T47D (cell line): ENCODE data around the gene PUSL1.
A peak's percentile ranks its signal among the peaks of the same experiment; 100 is the strongest.

Experiments
- DNase-seq, 2 experiments: peaks; one replicate each; pipeline versions ENCODE4 v3.0.0 to v3.0.0-alpha.2; 2011 to 2012; ENCODE audit warnings: low read depth in 1 of 2, low spot score in 1 of 2
- JUND ChIP-seq: IDR thresholded peaks from 2 replicates; pipeline ENCODE4 v1.6.1; 2012; ENCODE audit warnings: low read depth
- in situ Hi-C: cut with HindIII; loops from 2 replicates; pipeline ENCODE4 v1.10.0; 2016; ENCODE audit warnings: low sequenced_read_pairs, low pct_unique_long_range_greater_than_20kb

PUSL1 gene, protein sequence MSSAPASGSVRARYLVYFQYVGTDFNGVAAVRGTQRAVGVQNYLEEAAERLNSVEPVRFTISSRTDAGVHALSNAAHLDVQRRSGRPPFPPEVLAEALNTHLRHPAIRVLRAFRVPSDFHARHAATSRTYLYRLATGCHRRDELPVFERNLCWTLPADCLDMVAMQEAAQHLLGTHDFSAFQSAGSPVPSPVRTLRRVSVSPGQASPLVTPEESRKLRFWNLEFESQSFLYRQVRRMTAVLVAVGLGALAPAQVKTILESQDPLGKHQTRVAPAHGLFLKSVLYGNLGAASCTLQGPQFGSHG

DNA sequence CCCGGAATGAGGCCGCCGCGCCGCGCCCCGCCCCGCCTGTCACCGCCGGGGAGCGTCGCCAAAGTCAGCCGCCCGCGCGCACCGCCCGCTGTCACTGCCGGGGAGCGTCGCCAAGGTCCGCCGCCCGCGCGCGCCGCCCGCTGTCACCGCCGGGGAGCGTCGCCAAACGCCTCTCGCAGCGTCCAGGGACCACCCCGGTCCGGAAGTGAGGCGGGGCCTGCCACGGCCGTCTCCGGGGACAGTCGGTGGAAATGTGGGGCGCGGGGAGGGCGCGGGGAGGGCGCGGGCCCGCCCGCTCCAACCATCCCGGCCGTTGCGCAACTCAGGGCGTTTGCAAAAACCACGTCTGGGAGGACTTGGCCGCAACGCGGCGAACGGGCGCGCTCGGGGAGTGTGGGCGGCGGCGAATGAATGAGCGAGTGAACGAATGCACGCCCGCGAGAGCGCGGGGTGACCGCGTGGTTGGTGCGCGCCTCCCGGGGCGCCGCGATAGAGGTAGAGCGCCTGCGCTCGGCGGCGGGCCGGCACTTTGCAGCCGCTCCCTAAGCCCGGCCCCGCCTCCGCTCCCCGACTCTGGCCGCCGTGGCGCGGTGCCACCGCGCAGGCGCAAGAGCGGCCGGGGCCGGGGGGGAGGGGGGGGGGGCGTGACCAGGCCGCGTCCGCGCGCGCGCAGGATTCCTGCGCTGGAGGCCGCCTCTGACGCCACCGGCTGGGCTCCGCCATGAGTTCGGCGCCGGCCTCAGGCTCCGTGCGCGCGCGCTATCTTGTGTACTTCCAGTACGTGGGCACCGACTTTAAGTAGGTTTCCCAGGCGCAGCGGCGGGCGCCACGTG lies at the start of gene PUSL1, which contains the start of gene ACAP3:
TSS of gene PUSL1 (plus strand) at position 675 of the 833 bp plus-strand sequence. CDS start at position 722, 47 bp downstream.
TSS of gene ACAP3 (minus strand) at position 8 of the 833 bp plus-strand sequence. CDS start 115 bp downstream, outside the sequence.
- in situ Hi-C loops, result no loop called here
- DNase-seq, result peak; percentile 89 to 91
- TF ChIP-seq JUND, result no peak

DNA sequence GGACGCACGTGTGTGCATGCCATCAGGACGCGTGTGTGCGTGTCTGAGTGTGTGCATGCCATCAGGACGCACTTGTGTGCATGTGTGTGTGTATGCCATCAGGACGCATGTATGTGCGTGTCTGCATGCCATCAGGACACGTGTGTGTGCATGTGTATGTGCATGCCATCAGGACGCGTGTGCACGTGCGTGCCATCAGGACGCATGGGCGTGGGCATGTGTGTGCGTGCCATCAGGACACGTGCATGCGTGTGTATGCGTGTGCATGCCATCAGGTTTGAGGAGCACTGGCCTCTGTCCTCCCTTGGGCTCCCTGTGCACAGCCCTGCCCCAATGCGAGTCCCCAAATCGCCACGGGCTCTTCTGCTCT lies 49.3 kb upstream of the PUSL1 start:
- in situ Hi-C loops, result no loop called here
- TF ChIP-seq JUND, result no peak
- DNase-seq, result no peak

DNA sequence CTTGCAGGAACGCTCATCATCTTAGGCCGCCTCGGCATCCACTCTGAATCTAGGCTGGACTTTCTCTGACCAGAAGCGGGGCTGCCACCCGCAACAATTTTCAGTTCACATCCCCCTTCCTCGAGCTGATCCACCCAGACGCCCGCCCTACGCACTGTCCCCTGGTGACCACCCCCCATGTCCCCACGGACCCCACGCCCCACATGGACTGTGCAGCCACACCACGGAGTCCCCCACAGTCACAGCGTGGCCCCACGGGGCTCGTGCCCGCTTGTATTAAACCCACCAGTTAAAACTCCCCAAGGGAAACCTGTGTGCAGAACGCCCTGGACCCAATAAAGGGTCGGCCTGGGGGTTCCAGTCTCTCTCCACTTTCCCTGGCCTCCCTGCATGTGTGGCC lies 48.9 kb upstream of the PUSL1 start:
- TF ChIP-seq JUND, result no peak
- in situ Hi-C loops, result no loop called here
- no peak for DNase-seq

DNA sequence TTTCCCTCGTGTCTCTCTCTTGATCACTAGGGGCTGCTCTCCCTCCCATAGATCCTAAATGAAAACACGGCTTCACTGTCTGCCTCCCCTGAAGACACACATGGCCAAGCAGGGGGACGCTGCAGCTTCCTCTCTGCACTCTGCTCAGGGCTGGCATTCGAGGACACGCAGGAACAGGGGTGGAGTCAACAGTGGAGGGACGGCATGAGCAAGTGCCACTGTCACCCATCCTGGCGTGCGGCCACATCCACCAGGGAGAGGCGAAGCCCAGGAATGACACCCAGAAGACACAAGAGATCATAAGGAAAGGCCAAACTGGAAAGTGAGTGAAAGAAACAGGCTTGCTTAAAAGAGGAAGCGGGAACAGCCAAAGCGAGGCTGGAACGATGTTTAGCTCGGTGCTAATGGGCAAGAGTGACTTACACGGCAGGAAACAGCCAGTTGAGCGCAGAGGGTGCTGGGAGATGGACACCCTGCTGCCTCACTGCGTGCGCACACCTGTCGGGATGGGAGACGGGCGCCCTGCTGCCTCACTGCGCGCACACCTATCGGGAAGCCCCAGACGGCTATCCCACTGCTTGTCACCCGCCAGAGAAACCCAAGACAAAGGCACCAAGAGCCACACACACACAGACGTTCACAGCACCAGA lies 48.3 kb upstream of the PUSL1 start:
- DNase-seq, result no peak
- in situ Hi-C loops, result no loop called here
- TF ChIP-seq JUND, result no peak

- DNase-seq, result no peak
- in situ Hi-C loops, result no loop called here
- no peak for TF ChIP-seq JUND
Observed at GRCh38 chr1:1260843-1261560, 47.4 kb upstream of the PUSL1 start.

DNA sequence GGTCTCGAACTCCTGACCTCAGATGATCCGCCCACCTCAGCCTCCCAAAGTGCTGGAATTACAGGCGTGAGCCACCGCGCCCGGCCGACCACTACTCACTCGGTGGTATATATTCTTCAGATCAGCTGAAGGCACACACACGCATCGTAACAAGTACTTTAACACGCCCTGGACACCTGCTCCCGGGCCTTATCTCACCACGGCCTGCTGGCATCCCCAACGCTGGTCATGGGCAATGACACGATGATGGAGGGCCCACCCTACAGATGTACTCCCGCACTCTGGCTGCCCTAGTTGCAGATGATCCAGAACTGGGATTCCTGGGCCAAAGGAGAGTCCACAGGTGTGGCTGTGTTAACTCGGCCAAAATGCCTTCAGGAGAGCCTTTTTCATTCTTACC lies 46.3 kb upstream of the PUSL1 start:
- no peak for DNase-seq
- in situ Hi-C loops, result no loop called here
- TF ChIP-seq JUND, result no peak

DNA sequence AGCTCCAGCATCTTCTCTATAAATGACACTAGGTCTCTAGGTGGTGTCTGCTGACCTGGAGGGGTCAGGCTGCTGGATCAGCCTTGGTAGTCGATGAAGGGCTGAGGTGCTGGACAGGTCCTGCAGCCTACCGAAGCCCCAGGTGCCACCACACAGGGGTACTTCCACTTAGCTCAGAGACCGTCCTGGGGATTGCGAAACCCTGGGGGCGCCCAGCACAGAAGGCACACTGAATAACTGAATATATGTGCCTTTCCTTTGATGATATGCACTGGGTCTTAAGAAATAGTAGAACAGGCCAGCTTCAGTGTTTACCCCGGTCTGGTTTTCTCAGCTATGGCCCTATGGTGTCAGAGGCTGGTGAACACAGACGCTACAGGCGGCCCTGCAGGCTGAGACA lies 45.6 kb upstream of the PUSL1 start:
- in situ Hi-C loops, result no loop called here
- no peak for DNase-seq
- no peak for TF ChIP-seq JUND

DNA sequence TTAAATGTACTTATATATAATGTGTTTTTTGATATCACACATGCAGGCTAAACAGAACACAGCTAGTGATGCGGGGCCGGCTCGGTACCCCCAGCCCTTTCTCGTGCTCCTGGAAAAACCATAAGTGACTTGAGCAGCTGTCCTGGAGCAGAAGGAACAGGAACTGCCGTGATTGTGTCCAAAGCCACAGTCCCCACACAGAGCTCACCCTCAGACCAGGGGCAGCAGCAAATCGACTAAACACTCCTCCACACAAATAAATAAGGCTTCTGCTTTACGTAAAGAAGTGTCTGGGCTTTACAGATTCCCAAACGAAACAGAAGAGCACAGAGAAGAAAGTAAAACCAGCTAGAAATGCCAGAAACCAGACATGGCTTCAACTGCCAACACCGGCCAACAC lies 44.4 kb upstream of the PUSL1 start:
- in situ Hi-C loops, result no loop called here
- no peak for DNase-seq
- TF ChIP-seq JUND, result no peak

DNA sequence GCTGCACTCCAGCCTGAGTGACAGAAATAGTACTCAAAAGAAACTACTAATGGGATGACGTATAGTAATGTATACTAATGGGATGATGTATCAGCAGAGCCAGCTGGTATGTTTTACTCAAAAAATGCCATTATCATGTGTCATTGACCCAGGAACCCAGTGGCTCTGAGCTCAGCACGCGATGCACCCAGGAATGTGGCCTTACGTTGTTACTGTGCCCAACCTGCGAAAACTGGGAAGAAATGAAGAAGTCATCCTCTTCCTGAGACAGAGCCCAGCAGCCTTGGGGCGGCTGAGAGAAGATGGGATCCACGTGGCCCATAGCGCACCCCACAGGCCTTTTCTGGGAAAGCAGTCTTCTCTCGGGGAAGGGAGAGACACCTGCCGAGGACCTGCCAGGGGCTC lies 43.5 kb upstream of the PUSL1 start:
- in situ Hi-C loops, result no loop called here

DNA sequence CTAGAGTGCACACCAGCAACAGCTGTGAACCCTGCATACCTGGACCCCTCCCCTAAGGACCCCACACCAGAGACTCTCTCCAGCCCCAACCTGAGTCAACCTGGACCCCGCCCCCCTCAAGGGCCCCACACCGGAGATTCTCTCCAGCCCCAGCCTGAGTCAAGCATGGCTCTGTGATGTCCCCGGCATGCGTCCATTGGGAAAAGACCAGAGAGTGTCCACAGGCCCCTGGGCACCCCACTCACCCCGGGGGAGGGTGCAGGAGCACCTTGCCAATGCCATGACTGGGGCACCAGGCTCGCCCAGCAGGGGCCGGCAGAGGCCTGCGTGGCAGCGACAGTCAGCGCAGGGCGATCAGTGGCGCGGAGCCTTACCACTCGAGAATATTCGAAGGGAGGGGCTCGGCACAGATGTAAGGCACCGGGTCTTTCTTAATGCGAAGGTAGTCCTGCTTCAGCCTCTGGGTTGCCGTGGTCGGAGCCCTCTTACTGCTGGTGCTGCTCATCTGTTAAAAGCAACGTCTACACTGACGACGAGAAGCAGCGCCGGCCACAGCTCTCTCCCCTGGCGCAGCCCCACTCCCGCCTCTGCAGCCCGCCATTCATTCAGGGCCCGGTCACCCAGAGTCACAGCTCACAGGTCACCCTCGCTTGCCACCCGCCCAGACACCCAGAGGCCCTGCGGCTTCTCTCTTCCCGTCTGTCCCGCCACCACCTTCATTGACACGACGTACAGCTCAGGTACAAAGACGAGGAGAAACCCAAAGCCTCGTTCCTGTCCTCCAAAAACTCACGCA lies 40.7 kb upstream of the PUSL1 start:
- no peak for TF ChIP-seq JUND
- no peak for DNase-seq
- in situ Hi-C loops, result no loop called here

More for the DNA sequence above, 43.5 kb upstream of the PUSL1 start:
- no peak for TF ChIP-seq JUND
- DNase-seq, result no peak

- TF ChIP-seq JUND, result no peak
- in situ Hi-C loops, result no loop called here
- DNase-seq, result no peak
Observed at GRCh38 chr1:1268284-1268682, 40.1 kb upstream of the PUSL1 start.

DNA sequence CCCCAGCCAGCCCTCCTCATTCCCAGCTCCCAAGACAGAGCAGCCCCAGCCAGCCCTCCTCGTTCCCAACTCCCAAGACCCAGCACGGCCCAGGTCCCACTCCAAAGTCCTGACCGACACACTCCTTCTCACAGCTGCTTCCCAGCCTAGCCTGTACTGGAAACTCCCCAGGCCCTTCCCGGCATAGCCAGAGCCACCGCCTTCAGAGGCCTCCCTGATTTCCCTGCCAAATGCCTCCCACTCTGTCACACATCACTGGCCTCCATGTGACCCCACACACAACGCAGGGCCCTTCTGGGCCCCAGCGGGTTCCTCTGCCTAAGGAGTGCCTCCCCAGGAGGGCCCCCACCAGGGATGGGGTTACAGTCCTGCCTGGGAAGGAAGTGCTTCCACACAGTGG lies 37.6 kb upstream of the PUSL1 start:
- no peak for DNase-seq
- in situ Hi-C loops, result no loop called here

More for the DNA sequence above, 37.6 kb upstream of the PUSL1 start:
- TF ChIP-seq JUND, result no peak
